Stimulated activated naive CD8-positive, alpha-beta T cell treated with anti-CD3 and anti-CD28 coated beads, Interleukin-15, amount 100 ng/mL, for 72 hours (primary cell): Measurements from ENCODE around the gene UBXN6.

Experiments used
- ATAC-seq: fragments of 150-1000 bp; cut with Tn5 transposase; 2 replicates; pipeline ENCODE4 v1.10.0; 2021; ENCODE audit warnings: mild to moderate bottlenecking, moderate library complexity
- DNase-seq, 2 donors: peaks; one replicate each; pipeline ENCODE4 v3.0.0; 2021 to 2022
- H3K27ac Mint-ChIP-seq, 2 donors: one replicate each; pipeline ENCODE4 v1.8.0; 2022; ENCODE audit warnings: mild to moderate bottlenecking in 2 of 2, mixed read lengths in 2 of 2, moderate library complexity in 2 of 2
- H3K27me3 Mint-ChIP-seq: one replicate; pipeline ENCODE4 v1.8.0; 2022; ENCODE audit warnings: mixed read lengths
- H3K4me1 Mint-ChIP-seq: one replicate; pipeline ENCODE4 v1.8.0; 2022; ENCODE audit warnings: mild to moderate bottlenecking, mixed read lengths
- H3K4me3 Mint-ChIP-seq, 2 donors: one replicate each; pipeline ENCODE4 v1.8.0; 2022; ENCODE audit warnings: mild to moderate bottlenecking in 2 of 2, mixed read lengths in 2 of 2, moderate library complexity in 1 of 2
- H3K9me3 Mint-ChIP-seq, 2 donors: one replicate each; pipeline ENCODE4 v1.8.0; 2022; ENCODE audit warnings: mixed read lengths in 2 of 2

UBXN6 gene

GRCh38 chr19:4414800-4415321 is 42.7 kb downstream of the UBXN6 start:
- Mint-ChIP-seq H3K4me1 (peaks cover 5% of the 10 kb centered on the region), H3K9me3 (no peaks in the 10 kb centered on the region), H3K27ac (peak overlapping the region in 1 of 2 donors; percentile 29), H3K4me3 (no peak overlapping the region), H3K27me3 (no peaks in the 10 kb centered on the region)
- ATAC-seq (no peak), DNase-seq (no peak)

- Mint-ChIP-seq H3K4me3 (no peak overlapping the region), H3K4me1 (peaks cover 5% of the 10 kb centered on the region), H3K27ac (no peak overlapping the region), H3K27me3 (no peaks in the 10 kb centered on the region), H3K9me3 (no peaks in the 10 kb centered on the region)
- ATAC-seq (no peak), DNase-seq (no peak)
Observed at GRCh38 chr19:4414144-4414799, 43.3 kb downstream of the UBXN6 start.

- Mint-ChIP-seq H3K27me3 (no peaks in the 10 kb centered on the region), H3K4me3 (no peak overlapping the region), H3K4me1 (peaks cover 5% of the 10 kb centered on the region), H3K27ac (peak overlapping the region in 1 of 2 donors; percentile 50), H3K9me3 (no peaks in the 10 kb centered on the region)
- DNase-seq: no peak
- no peak for ATAC-seq
Observed at GRCh38 chr19:4413588-4413987, 44.0 kb downstream of the UBXN6 start.

GRCh38 chr19:4409123-4409933 is 48.3 kb downstream of the UBXN6 start:
- Mint-ChIP-seq H3K4me3 (no peak overlapping the region), H3K4me1 (peaks cover 23% of the 10 kb centered on the region), H3K27ac (peak overlapping the region in 1 of 2 donors; percentile 68), H3K27me3 (no peaks in the 10 kb centered on the region), H3K9me3 (no peaks in the 10 kb centered on the region)
- no peak for DNase-seq
- ATAC-seq: no peak

- H3K27ac Mint-ChIP-seq: peak overlapping the region in 1 of 2 donors; percentile 19
- ATAC-seq (no peak), DNase-seq (no peak)
- H3K9me3 Mint-ChIP-seq: no peaks in the 10 kb centered on the region
- no peak overlapping the region for H3K4me3 Mint-ChIP-seq
- H3K4me1 Mint-ChIP-seq: peaks cover 44% of the 10 kb centered on the region
- H3K27me3 Mint-ChIP-seq: no peaks in the 10 kb centered on the region
Observed at GRCh38 chr19:4406626-4407025, 51.0 kb downstream of the UBXN6 start.

GRCh38 chr19:4405977-4406376 is 51.6 kb downstream of the UBXN6 start:
- no peak for ATAC-seq
- DNase-seq: no peak
- Mint-ChIP-seq H3K9me3 (no peaks in the 10 kb centered on the region), H3K4me3 (peak overlapping the region in 1 of 2 donors; percentile 26), H3K27ac (peak overlapping the region in 1 of 2 donors; percentile 63), H3K27me3 (no peaks in the 10 kb centered on the region), H3K4me1 (peaks cover 50% of the 10 kb centered on the region)

GRCh38 chr19:4403005-4403761 is 54.4 kb downstream of the UBXN6 start:
- Mint-ChIP-seq H3K27ac (peak overlapping the region; percentile 96 to 99), H3K4me1 (peaks cover 70% of the 10 kb centered on the region)
- no peak for ATAC-seq

GRCh38 chr19:4402171-4403004 is 55.2 kb downstream of the UBXN6 start, which contains the start of gene CHAF1A:
TSS of gene CHAF1A (plus strand) at chr19:4402640. CDS start at chr19:4402763, 123 bp downstream.
- Mint-ChIP-seq H3K4me1 (peaks cover 71% of the 10 kb centered on the region), H3K4me3 (peak within 1 kb of the TSS; percentile 89 to 94), H3K9me3 (no peaks in the 10 kb centered on the region), H3K27ac (peak within 1 kb of the TSS; percentile 96 to 99), H3K27me3 (no peaks in the 10 kb centered on the region)
- DNase-seq (peak; percentile 98 to 100), ATAC-seq (peak; percentile 93)

More at GRCh38 chr19:4403005-4403761, 54.4 kb downstream of the UBXN6 start:
- DNase-seq: peak in 1 of 2 donors; percentile 7
- Mint-ChIP-seq H3K27me3 (no peaks in the 10 kb centered on the region), H3K4me3 (peak overlapping the region; percentile 89 to 94), H3K9me3 (no peaks in the 10 kb centered on the region)

- H3K9me3 Mint-ChIP-seq: no peaks in the 10 kb centered on the region
Observed at GRCh38 chr19:4401769-4402170, 55.8 kb downstream of the UBXN6 start.

GRCh38 chr19:4400135-4400936 is 57.3 kb downstream of the UBXN6 start, which contains the start of gene SH3GL1:
TSS of gene SH3GL1 (minus strand) at chr19:4400547. CDS start at chr19:4400368, 179 bp downstream.
- no peaks in the 10 kb centered on the region for H3K27me3 Mint-ChIP-seq
- peak within 1 kb of the TSS; percentile 92 to 98 for H3K27ac Mint-ChIP-seq
- no peaks in the 10 kb centered on the region for H3K9me3 Mint-ChIP-seq
- peaks cover 79% of the 10 kb centered on the region for H3K4me1 Mint-ChIP-seq
- peak; percentile 73 for ATAC-seq
- H3K4me3 Mint-ChIP-seq: peak within 1 kb of the TSS; percentile 94 to 97
- peak; percentile 91 to 93 for DNase-seq

More at GRCh38 chr19:4401769-4402170, 55.8 kb downstream of the UBXN6 start:
- H3K27me3 Mint-ChIP-seq: no peaks in the 10 kb centered on the region
- ATAC-seq (no peak), DNase-seq (no peak)
- peak overlapping the region; percentile 89 to 94 for H3K4me3 Mint-ChIP-seq
- H3K27ac Mint-ChIP-seq: peak overlapping the region in 1 of 2 donors; percentile 95
- peaks cover 75% of the 10 kb centered on the region for H3K4me1 Mint-ChIP-seq

GRCh38 chr19:4399812-4400134 is 57.8 kb downstream of the UBXN6 start:
- Mint-ChIP-seq H3K9me3 (no peaks in the 10 kb centered on the region), H3K4me3 (peak overlapping the region; percentile 94 to 97), H3K27ac (peak overlapping the region; percentile 72 to 98), H3K27me3 (no peaks in the 10 kb centered on the region), H3K4me1 (peaks cover 80% of the 10 kb centered on the region)
- ATAC-seq (peak; percentile 22), DNase-seq (no peak)

- no peaks in the 10 kb centered on the region for H3K9me3 Mint-ChIP-seq
- peaks cover 82% of the 10 kb centered on the region for H3K4me1 Mint-ChIP-seq
Observed at GRCh38 chr19:4396949-4397783, 60.4 kb downstream of the UBXN6 start.

More at GRCh38 chr19:4396949-4397783, 60.4 kb downstream of the UBXN6 start:
- Mint-ChIP-seq H3K27me3 (no peaks in the 10 kb centered on the region), H3K4me3 (no peak overlapping the region), H3K27ac (no peak overlapping the region)
- DNase-seq (no peak), ATAC-seq (no peak)
